ENCODE measurements around the gene CCT5.
"Not testable (repeated sequence)": the region's sequence is repeated elsewhere in the genome, so short reads cannot be mapped to it uniquely, and the experiment has no call there.

Gene CCT5

GRCh38 chr5:10247217-10247616 is 2.9 kb upstream of the CCT5 start:
- not testable (repeated sequence) for H3K4me3 ChIP-seq (ENCODE audit: low read length); H3K36me3 ChIP-seq (ENCODE audit: control insufficient read depth, insufficient read depth, low read length, severe bottlenecking); H3K9me3 ChIP-seq (ENCODE audit: control insufficient read depth, low read length)

GRCh38 chr5:10248378-10249260 is 1.5 kb upstream of the CCT5 start:
- H3K4me3 ChIP-seq (ENCODE audit: low read length), result peak overlapping the region; percentile 95
- H3K4me1 ChIP-seq (ENCODE audit: control insufficient read depth, insufficient read depth, low read length), result peaks cover 23% of the 10 kb centered on the region
- H3K9me3 ChIP-seq (ENCODE audit: control insufficient read depth, low read length), result no peaks in the 10 kb centered on the region
- no peaks in the 10 kb centered on the region for H3K27me3 ChIP-seq (replicated peaks; ENCODE audit: control insufficient read depth, insufficient read depth, low read length)
- peaks cover 4% of the 10 kb centered on the region for H3K36me3 ChIP-seq (ENCODE audit: control insufficient read depth, insufficient read depth, low read length, severe bottlenecking)
- H3K9ac ChIP-seq (ENCODE audit: low read length), result peak overlapping the region; percentile 98
- DNase-seq (ENCODE audit: low read depth), result no peak

More at GRCh38 chr5:10247217-10247616, 2.9 kb upstream of the CCT5 start:
- H3K27me3 ChIP-seq (replicated peaks; ENCODE audit: control insufficient read depth, insufficient read depth, low read length); DNase-seq (ENCODE audit: low read depth); H3K9ac ChIP-seq (ENCODE audit: low read length): not testable (repeated sequence)
- peaks cover 22% of the 10 kb centered on the region for H3K4me1 ChIP-seq (ENCODE audit: control insufficient read depth, insufficient read depth, low read length)

- peak overlapping the region; percentile 95 for H3K4me3 ChIP-seq (ENCODE audit: low read length)
- H3K9ac ChIP-seq (ENCODE audit: low read length), result peak overlapping the region; percentile 98
- peaks cover 23% of the 10 kb centered on the region for H3K4me1 ChIP-seq (ENCODE audit: control insufficient read depth, insufficient read depth, low read length)
- peaks cover 27% of the 10 kb centered on the region for H3K36me3 ChIP-seq (ENCODE audit: control insufficient read depth, insufficient read depth, low read length, severe bottlenecking)
- H3K9me3 ChIP-seq (ENCODE audit: control insufficient read depth, low read length), result no peaks in the 10 kb centered on the region
- no peaks in the 10 kb centered on the region for H3K27me3 ChIP-seq (replicated peaks; ENCODE audit: control insufficient read depth, insufficient read depth, low read length)
- peak; percentile 46 for DNase-seq (ENCODE audit: low read depth)
Observed at GRCh38 chr5:10250806-10251276, 761 bp downstream of the CCT5 start.

- Histone ChIP-seq H3K9ac (ENCODE audit: low read length) (peak overlapping the region; percentile 98), H3K27me3 (replicated peaks; ENCODE audit: control insufficient read depth, insufficient read depth, low read length) (no peaks in the 10 kb centered on the region), H3K36me3 (ENCODE audit: control insufficient read depth, insufficient read depth, low read length, severe bottlenecking) (peaks cover 32% of the 10 kb centered on the region), H3K4me3 (ENCODE audit: low read length) (peak overlapping the region; percentile 95), H3K9me3 (ENCODE audit: control insufficient read depth, low read length) (no peaks in the 10 kb centered on the region), H3K4me1 (ENCODE audit: control insufficient read depth, insufficient read depth, low read length) (peaks cover 23% of the 10 kb centered on the region)
- DNase-seq (ENCODE audit: low read depth), result no peak
Observed at GRCh38 chr5:10251405-10251804, 1.3 kb downstream of the CCT5 start.

- DNase-seq (ENCODE audit: low read depth), result no peak
- Histone ChIP-seq H3K9ac (ENCODE audit: low read length) (no peak overlapping the region), H3K27me3 (replicated peaks; ENCODE audit: control insufficient read depth, insufficient read depth, low read length) (no peaks in the 10 kb centered on the region), H3K4me3 (ENCODE audit: low read length) (no peak overlapping the region), H3K36me3 (ENCODE audit: control insufficient read depth, insufficient read depth, low read length, severe bottlenecking) (peaks cover 52% of the 10 kb centered on the region), H3K4me1 (ENCODE audit: control insufficient read depth, insufficient read depth, low read length) (peaks cover 20% of the 10 kb centered on the region), H3K9me3 (ENCODE audit: control insufficient read depth, low read length) (no peaks in the 10 kb centered on the region)
Observed at GRCh38 chr5:10253390-10253789, 3.3 kb downstream of the CCT5 start.

- no peak for DNase-seq (ENCODE audit: low read depth)
- no peak overlapping the region for H3K4me3 ChIP-seq (ENCODE audit: low read length)
- peaks cover 65% of the 10 kb centered on the region for H3K36me3 ChIP-seq (ENCODE audit: control insufficient read depth, insufficient read depth, low read length, severe bottlenecking)
- no peaks in the 10 kb centered on the region for H3K9me3 ChIP-seq (ENCODE audit: control insufficient read depth, low read length)
- no peak overlapping the region for H3K9ac ChIP-seq (ENCODE audit: low read length)
- H3K27me3 ChIP-seq (replicated peaks; ENCODE audit: control insufficient read depth, insufficient read depth, low read length), result no peaks in the 10 kb centered on the region
- peaks cover 14% of the 10 kb centered on the region for H3K4me1 ChIP-seq (ENCODE audit: control insufficient read depth, insufficient read depth, low read length)
Observed at GRCh38 chr5:10254686-10255085, 4.6 kb downstream of the CCT5 start.

GRCh38 chr5:10257870-10258269 is 7.8 kb downstream of the CCT5 start:
- peaks cover 97% of the 10 kb centered on the region for H3K36me3 ChIP-seq (ENCODE audit: control insufficient read depth, insufficient read depth, low read length, severe bottlenecking)
- no peak overlapping the region for H3K4me3 ChIP-seq (ENCODE audit: low read length)
- H3K9ac ChIP-seq (ENCODE audit: low read length), result no peak overlapping the region
- no peaks in the 10 kb centered on the region for H3K9me3 ChIP-seq (ENCODE audit: control insufficient read depth, low read length)
- H3K4me1 ChIP-seq (ENCODE audit: control insufficient read depth, insufficient read depth, low read length), result no peaks in the 10 kb centered on the region
- no peak for DNase-seq (ENCODE audit: low read depth)
- no peaks in the 10 kb centered on the region for H3K27me3 ChIP-seq (replicated peaks; ENCODE audit: control insufficient read depth, insufficient read depth, low read length)

- no peak overlapping the region for H3K9ac ChIP-seq (ENCODE audit: low read length)
- peaks cover 97% of the 10 kb centered on the region for H3K36me3 ChIP-seq (ENCODE audit: control insufficient read depth, insufficient read depth, low read length, severe bottlenecking)
- H3K4me3 ChIP-seq (ENCODE audit: low read length), result no peak overlapping the region
- no peak for DNase-seq (ENCODE audit: low read depth)
- no peaks in the 10 kb centered on the region for H3K27me3 ChIP-seq (replicated peaks; ENCODE audit: control insufficient read depth, insufficient read depth, low read length)
- peaks cover 11% of the 10 kb centered on the region for H3K4me1 ChIP-seq (ENCODE audit: control insufficient read depth, insufficient read depth, low read length)
- H3K9me3 ChIP-seq (ENCODE audit: control insufficient read depth, low read length), result no peaks in the 10 kb centered on the region
Observed at GRCh38 chr5:10259899-10260298, 9.8 kb downstream of the CCT5 start.

GRCh38 chr5:10261065-10261464 is 11.0 kb downstream of the CCT5 start:
- Histone ChIP-seq H3K9ac (ENCODE audit: low read length) (no peak overlapping the region), H3K4me1 (ENCODE audit: control insufficient read depth, insufficient read depth, low read length) (peaks cover 23% of the 10 kb centered on the region), H3K27me3 (replicated peaks; ENCODE audit: control insufficient read depth, insufficient read depth, low read length) (no peaks in the 10 kb centered on the region), H3K36me3 (ENCODE audit: control insufficient read depth, insufficient read depth, low read length, severe bottlenecking) (peaks cover 95% of the 10 kb centered on the region), H3K4me3 (ENCODE audit: low read length) (no peak overlapping the region), H3K9me3 (ENCODE audit: control insufficient read depth, low read length) (no peaks in the 10 kb centered on the region)
- no peak for DNase-seq (ENCODE audit: low read depth)

- H3K27me3 ChIP-seq (replicated peaks; ENCODE audit: control insufficient read depth, insufficient read depth, low read length), result no peaks in the 10 kb centered on the region
- no peak overlapping the region for H3K9ac ChIP-seq (ENCODE audit: low read length)
- no peaks in the 10 kb centered on the region for H3K9me3 ChIP-seq (ENCODE audit: control insufficient read depth, low read length)
- H3K36me3 ChIP-seq (ENCODE audit: control insufficient read depth, insufficient read depth, low read length, severe bottlenecking), result peaks cover 83% of the 10 kb centered on the region
- H3K4me3 ChIP-seq (ENCODE audit: low read length), result no peak overlapping the region
- no peak for DNase-seq (ENCODE audit: low read depth)
- H3K4me1 ChIP-seq (ENCODE audit: control insufficient read depth, insufficient read depth, low read length), result peaks cover 35% of the 10 kb centered on the region
Observed at GRCh38 chr5:10262121-10262774, 12.2 kb downstream of the CCT5 start.

- H3K9me3 ChIP-seq (ENCODE audit: control insufficient read depth, low read length), result no peaks in the 10 kb centered on the region
- no peak for DNase-seq (ENCODE audit: low read depth)
- peaks cover 75% of the 10 kb centered on the region for H3K36me3 ChIP-seq (ENCODE audit: control insufficient read depth, insufficient read depth, low read length, severe bottlenecking)
Observed at GRCh38 chr5:10262995-10263394, 12.9 kb downstream of the CCT5 start.

More at GRCh38 chr5:10262995-10263394, 12.9 kb downstream of the CCT5 start:
- H3K9ac ChIP-seq (ENCODE audit: low read length), result no peak overlapping the region
- H3K27me3 ChIP-seq (replicated peaks; ENCODE audit: control insufficient read depth, insufficient read depth, low read length), result no peaks in the 10 kb centered on the region
- H3K4me3 ChIP-seq (ENCODE audit: low read length), result no peak overlapping the region
- H3K4me1 ChIP-seq (ENCODE audit: control insufficient read depth, insufficient read depth, low read length), result peaks cover 42% of the 10 kb centered on the region

Measured in adipocyte (in vitro differentiated cells).